Right atrium auricular region (tissue), 2 donors: ENCODE data around the gene GBX1. TPM values are rescaled to one million over a fixed set of nuclear protein-coding genes. Genes with fewer than 3 reads are reported as not detected.
A peak's percentile ranks its signal among the peaks of the same experiment; 100 is the strongest.

ENCODE experiments used
- DNase-seq: peaks from one replicate; pipeline ENCODE4 v3.0.0-alpha.2; 2019; ENCODE audit warnings: low spot score
- H3K27ac ChIP-seq, 2 donors: fragments of 200-600 bp; sonication (generic); 1 replicate in 1 of 2; 2 replicates in 1 of 2; pipeline ENCODE4 v1.5.1; 2016 to 2019
- H3K27me3 ChIP-seq, 2 donors: fragments of 200-600 bp; sonication (generic); one replicate each; pipeline versions ENCODE4 v1.5.1 to v1.6.0; 2017 to 2019
- H3K36me3 ChIP-seq: fragments of 200-600 bp; sonication (generic); one replicate; pipeline ENCODE4 v1.5.1; 2016
- H3K4me1 ChIP-seq, 2 donors: fragments of 200-600 bp; sonication (generic); one replicate each; pipeline versions ENCODE4 v1.5.1 to v1.6.0; 2017 to 2019
- H3K4me3 ChIP-seq, 2 donors: fragments of 200-600 bp; sonication (generic); 1 replicate in 1 of 2; 2 replicates in 1 of 2; pipeline ENCODE4 v1.5.1; 2017 to 2019; ENCODE audit warnings: mild to moderate bottlenecking in 1 of 2, moderate library complexity in 1 of 2
- H3K9me3 ChIP-seq, 2 donors: fragments of 200-600 bp; sonication (generic); one replicate each; pipeline ENCODE4 v1.5.1; 2019
- total RNA-seq, 2 donors: library from RNA; depleted of rRNA; stranded (reverse); fragments of >200 nt; gene quantifications; one replicate each; pipeline ENCODE4 v1.1.0, GENCODE V29; 2016
- TF ChIP-seq, protein P1 (sequence below), 2 donors: fragments of 200-600 bp; sonication (generic); IDR thresholded peaks; one replicate each; pipeline ENCODE4 v1.5.1; 2019; ENCODE audit warnings: antibody characterized with exemption in 2 of 2

Gene GBX1
- total RNA-seq, 2 donors from 2014 or later = not detected

DNA sequence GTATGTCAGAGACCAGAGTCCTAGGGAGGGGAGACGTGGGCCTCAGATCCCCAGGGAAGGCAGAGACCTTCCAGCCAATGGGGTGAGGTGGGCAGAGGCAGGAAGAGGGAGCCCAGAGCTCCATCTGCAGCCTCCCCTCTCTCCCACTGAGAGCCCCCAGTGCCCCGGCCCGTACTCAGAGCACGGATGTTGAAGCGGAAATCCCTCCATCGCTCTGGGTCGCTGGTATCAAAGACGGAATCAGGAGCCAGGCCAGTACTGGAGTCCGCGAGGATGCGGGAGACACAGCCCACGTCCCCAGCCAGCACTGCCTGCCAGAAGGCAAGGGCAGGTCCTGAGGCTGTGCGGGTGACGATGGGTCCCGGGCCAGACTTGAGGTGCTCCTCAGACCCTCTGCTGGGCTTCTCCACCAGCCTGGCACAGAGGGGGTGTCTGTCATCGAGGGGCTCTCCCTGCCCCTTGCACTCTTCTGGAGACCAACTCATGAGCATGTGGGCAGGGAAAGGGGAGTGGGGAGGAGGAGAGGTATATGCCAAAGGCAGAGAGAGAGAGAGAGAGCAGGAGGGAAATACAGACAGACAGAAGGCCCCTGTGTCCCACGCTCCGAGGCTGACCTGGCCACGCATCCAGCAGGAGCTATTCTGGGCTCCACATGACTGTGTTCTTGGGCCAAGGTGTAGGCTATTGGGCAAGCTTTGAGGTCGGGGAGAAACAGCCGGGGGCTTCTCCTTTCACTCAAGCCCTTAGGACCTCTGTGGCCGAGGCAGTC lies 19.3 kb upstream of the GBX1 start, which contains the start of gene ASB10:
Gene ASB10, minus strand, starts transcription at position 611 of the 769 bp plus-strand sequence. Its CDS starts 120 bp downstream, at position 491.
- peaks cover 0 to 3% of the 10 kb centered on the region in 2 donors for H3K4me1 ChIP-seq
- H3K27me3 ChIP-seq = no peaks in the 10 kb centered on the region
- H3K4me3 ChIP-seq = peak within 1 kb of the TSS; percentile 23 to 31
- DNase-seq = no peak
- H3K36me3 ChIP-seq = no peaks in the 10 kb centered on the region
- TF ChIP-seq, protein P1, sequence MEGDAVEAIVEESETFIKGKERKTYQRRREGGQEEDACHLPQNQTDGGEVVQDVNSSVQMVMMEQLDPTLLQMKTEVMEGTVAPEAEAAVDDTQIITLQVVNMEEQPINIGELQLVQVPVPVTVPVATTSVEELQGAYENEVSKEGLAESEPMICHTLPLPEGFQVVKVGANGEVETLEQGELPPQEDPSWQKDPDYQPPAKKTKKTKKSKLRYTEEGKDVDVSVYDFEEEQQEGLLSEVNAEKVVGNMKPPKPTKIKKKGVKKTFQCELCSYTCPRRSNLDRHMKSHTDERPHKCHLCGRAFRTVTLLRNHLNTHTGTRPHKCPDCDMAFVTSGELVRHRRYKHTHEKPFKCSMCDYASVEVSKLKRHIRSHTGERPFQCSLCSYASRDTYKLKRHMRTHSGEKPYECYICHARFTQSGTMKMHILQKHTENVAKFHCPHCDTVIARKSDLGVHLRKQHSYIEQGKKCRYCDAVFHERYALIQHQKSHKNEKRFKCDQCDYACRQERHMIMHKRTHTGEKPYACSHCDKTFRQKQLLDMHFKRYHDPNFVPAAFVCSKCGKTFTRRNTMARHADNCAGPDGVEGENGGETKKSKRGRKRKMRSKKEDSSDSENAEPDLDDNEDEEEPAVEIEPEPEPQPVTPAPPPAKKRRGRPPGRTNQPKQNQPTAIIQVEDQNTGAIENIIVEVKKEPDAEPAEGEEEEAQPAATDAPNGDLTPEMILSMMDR (IDR thresholded peaks at IDR 0.05) = no peak
- H3K9me3 ChIP-seq = no peaks in the 10 kb centered on the region
- H3K27ac ChIP-seq = peak within 1 kb of the TSS; percentile 81 to 90

DNA sequence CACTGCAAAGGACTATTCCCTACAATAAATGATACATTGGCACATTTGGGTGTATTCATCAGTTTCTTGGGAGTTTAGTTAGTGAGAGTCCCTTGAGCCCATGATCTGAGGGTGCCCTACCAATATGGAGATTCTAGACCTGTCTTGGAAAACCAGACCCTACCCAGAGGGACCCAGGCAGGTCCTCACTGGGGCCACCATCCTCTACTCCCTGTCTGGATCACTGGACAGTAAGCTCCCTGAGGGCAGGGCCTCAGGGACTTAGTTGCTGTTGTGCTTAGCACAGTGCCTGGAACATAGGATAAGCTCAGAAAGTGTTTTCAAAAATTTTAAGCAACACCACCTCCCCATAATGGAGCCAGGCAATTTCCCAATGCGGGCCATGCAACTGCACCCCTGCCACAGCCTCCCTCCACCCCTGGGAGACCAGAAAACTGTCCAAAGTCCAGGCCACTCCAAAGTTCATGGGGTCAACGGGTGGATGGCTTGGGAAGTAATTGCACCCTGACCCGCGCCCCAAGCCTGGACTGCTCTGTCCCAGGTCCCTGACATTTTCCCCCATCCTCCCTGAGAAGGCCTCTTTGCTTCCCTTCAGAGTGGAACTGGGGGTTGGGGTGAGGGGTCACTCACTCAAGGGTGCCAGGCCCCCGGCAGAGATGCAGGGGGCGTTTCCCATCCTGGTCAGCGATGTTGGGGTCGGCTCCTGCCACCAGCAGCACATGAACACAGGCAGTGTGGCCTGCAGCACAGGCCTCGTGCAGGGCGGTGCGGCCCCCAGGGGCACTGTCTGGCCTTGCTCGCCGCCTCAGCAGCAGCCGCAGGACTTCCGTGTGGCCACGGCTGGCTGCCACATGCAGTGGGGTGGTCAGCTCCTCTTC lies 18.5 kb upstream of the GBX1 start:
- no peaks in the 10 kb centered on the region for H3K27me3 ChIP-seq
- peak overlapping the region; percentile 23 to 31 for H3K4me3 ChIP-seq
- H3K9me3 ChIP-seq = no peaks in the 10 kb centered on the region
- TF ChIP-seq, protein P1 (IDR thresholded peaks at IDR 0.05) = no peak
- no peaks in the 10 kb centered on the region for H3K36me3 ChIP-seq
- DNase-seq = no peak
- H3K4me1 ChIP-seq = peaks cover 0 to 3% of the 10 kb centered on the region in 2 donors
- H3K27ac ChIP-seq = peak overlapping the region; percentile 81 to 90

DNA sequence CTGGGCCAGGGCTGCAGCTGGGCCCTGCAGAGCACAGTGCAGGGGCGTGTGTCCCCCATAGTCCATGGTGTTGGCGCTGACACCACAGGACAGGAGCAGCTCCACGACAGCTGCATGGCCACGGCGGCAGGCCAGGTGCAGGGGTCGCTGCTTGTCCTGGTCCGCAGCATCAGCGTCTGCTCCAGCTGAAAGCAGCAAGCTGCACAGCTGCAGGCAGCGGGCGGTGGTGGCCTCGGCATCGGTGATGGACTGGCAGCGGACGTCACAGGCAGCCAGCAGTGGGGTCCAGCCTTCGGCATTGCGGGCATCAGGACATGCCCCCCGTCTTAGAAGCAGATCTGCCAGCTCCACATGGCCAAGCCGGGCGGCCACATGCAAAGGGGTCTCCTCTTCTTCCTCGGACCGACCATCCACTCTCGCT lies 13.5 kb upstream of the GBX1 start:
- no peaks in the 10 kb centered on the region for H3K36me3 ChIP-seq
- H3K27me3 ChIP-seq = no peaks in the 10 kb centered on the region
- DNase-seq = no peak
- no peak overlapping the region for H3K27ac ChIP-seq
- TF ChIP-seq, protein P1 (IDR thresholded peaks at IDR 0.05) = no peak
- H3K4me3 ChIP-seq = no peak overlapping the region
- no peaks in the 10 kb centered on the region for H3K4me1 ChIP-seq
- H3K9me3 ChIP-seq = no peaks in the 10 kb centered on the region

DNA sequence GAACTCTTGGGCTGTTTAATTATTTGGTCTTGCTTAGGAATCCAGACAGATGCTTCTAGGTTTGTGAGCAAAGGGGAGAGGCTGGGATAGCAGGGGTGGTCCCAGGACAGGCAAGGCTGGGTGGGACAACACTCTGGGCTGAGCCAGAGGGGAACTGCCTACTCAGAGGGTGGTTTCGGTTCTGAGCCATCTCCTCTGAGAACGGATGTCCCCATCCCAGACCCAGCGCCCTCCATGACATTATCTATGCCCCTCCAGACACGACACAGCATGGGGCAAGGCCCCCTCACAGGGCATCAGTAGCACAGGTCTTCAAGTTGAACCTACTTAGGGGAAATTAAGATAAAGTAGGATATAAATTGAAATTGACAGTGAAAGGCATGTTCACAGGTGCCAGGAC lies 12.5 kb upstream of the GBX1 start:
- TF ChIP-seq, protein P1 (IDR thresholded peaks at IDR 0.05) = no peak
- DNase-seq = no peak
- Histone ChIP-seq H3K27ac (no peak overlapping the region), H3K4me1 (no peaks in the 10 kb centered on the region), H3K9me3 (no peaks in the 10 kb centered on the region), H3K4me3 (no peak overlapping the region), H3K36me3 (no peaks in the 10 kb centered on the region), H3K27me3 (no peaks in the 10 kb centered on the region)

DNA sequence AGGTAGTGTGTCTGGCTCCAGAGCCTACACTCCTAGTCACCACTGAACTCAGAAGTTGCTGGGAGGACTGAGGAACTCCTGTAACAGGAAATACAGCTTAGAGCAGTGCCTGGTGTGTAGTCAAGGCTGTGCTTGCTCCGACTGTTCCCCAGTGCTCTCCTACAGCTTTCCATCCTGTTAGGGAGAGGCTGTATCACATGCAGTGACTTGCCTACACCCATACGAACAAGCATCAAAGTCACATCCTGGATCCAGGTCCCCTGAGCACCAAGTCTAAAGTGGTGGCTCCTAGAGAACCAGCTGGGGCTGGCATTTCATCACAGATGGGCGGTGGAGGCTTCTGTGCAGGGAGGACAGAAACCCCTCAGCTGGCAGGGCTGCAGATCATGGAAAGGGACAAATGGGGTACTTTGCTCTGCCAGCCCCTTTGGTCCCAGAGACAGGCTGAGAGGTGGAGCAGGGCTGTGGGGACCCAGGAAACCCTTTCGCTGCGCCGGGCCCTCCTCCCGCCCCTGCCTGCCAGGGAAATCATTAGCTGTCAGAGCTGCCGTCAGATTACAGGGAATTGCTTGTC lies 11.9 kb upstream of the GBX1 start:
- no peak for DNase-seq
- Histone ChIP-seq H3K36me3 (no peaks in the 10 kb centered on the region), H3K4me3 (no peak overlapping the region), H3K27me3 (no peaks in the 10 kb centered on the region), H3K27ac (no peak overlapping the region), H3K9me3 (no peaks in the 10 kb centered on the region), H3K4me1 (no peaks in the 10 kb centered on the region)
- TF ChIP-seq, protein P1 (IDR thresholded peaks at IDR 0.05) = no peak
